ENCODE data around the gene AKAP14.
"Not testable (repeated sequence)": the region's sequence is repeated elsewhere in the genome, so short reads cannot be mapped to it uniquely, and the experiment has no call there.

Gene AKAP14

GRCh38 chrX:119942173-119942819, 46.6 kb downstream of the AKAP14 start:
- peak overlapping the region; percentile 69 for H3K27ac ChIP-seq
- no peak for TF ChIP-seq CTCF (conservative IDR thresholded peaks at IDR 0.05)

GRCh38 chrX:119942831-119943184, 47.1 kb downstream of the AKAP14 start:
- H3K27ac ChIP-seq = peak overlapping the region; percentile 69
- TF ChIP-seq CTCF (conservative IDR thresholded peaks at IDR 0.05) = no peak

- peak within 1 kb of the TSS; percentile 69 for H3K27ac ChIP-seq
- no peak for TF ChIP-seq CTCF (conservative IDR thresholded peaks at IDR 0.05)
These were observed 47.7 kb downstream of the AKAP14 start, which contains the start of gene NKAP for GRCh38 chrX:119943185-119943988. Gene NKAP, minus strand, starts transcription at chrX:119943751. Its CDS starts 146 bp downstream, at chrX:119943605.

- TF ChIP-seq CTCF (conservative IDR thresholded peaks at IDR 0.05) = no peak
- H3K27ac ChIP-seq = no peak overlapping the region
These were observed 49.8 kb downstream of the AKAP14 start for GRCh38 chrX:119945481-119945880.

- 0 out of 2 replicates have a peak, but pooled peaks have one; percentile 19 for TF ChIP-seq CTCF (conservative IDR thresholded peaks at IDR 0.05)
- no peak overlapping the region for H3K27ac ChIP-seq
These were observed 52.7 kb downstream of the AKAP14 start for GRCh38 chrX:119948381-119948780.

GRCh38 chrX:119954374-119954773, 58.7 kb downstream of the AKAP14 start:
- H3K27ac ChIP-seq = no peak overlapping the region
- no peak for TF ChIP-seq CTCF (conservative IDR thresholded peaks at IDR 0.05)

GRCh38 chrX:119955807-119956570, 60.3 kb downstream of the AKAP14 start:
- H3K27ac ChIP-seq = not testable (repeated sequence)
